Kidney epithelial cell (primary cell): ENCODE data around the gene SNTG2. TPM values are rescaled to one million over a fixed set of nuclear protein-coding genes. Genes with fewer than 3 reads are reported as not detected.

Experiments
- DNase-seq: peaks from one replicate; pipeline ENCODE4 v3.0.0-alpha.2; 2010; ENCODE audit warnings: low read depth
- H3K27me3 ChIP-seq: 2 replicates; pipeline ENCODE4 v1.6.0; 2011; ENCODE audit warnings: low read length; ENCODE audit not compliant: control insufficient read depth, insufficient read depth
- H3K36me3 ChIP-seq: 2 replicates; pipeline ENCODE4 v1.5.1; 2011; ENCODE audit warnings: low read length; ENCODE audit not compliant: control insufficient read depth, insufficient read depth
- H3K4me3 ChIP-seq: 2 replicates; pipeline ENCODE4 v1.5.1; 2011; ENCODE audit warnings: low read depth, mild to moderate bottlenecking, control low read depth, low read length
- CTCF ChIP-seq: IDR thresholded peaks from 2 replicates; pipeline ENCODE4 v1.5.1; 2011; ENCODE audit warnings: mild to moderate bottlenecking, moderate library complexity, low read length, control low read depth, inconsistent platforms; ENCODE audit not compliant: insufficient read depth, poor library complexity, severe bottlenecking
- total RNA-seq: library from RNA; depleted of rRNA; stranded (reverse); fragments of >200 nt; gene quantifications from 2 replicates; pipeline ENCODE4 v1.2.3, GENCODE V29; 2015

Gene SNTG2
- total RNA-seq, 1 donor from 2014 or later, result 0.38 TPM

GRCh38 chr2:1394709-1395408, 444.2 kb downstream of the SNTG2 start:
- TF ChIP-seq CTCF, result no peak
- no peaks in the 10 kb centered on the region for H3K36me3 ChIP-seq
- H3K4me3 ChIP-seq, result no peak overlapping the region
- DNase-seq, result no peak
- H3K27me3 ChIP-seq, result no peaks in the 10 kb centered on the region

GRCh38 chr2:1397350-1397749, 446.7 kb downstream of the SNTG2 start:
- Histone ChIP-seq H3K4me3 (no peak overlapping the region), H3K27me3 (no peaks in the 10 kb centered on the region)

GRCh38 chr2:1398191-1398590, 447.5 kb downstream of the SNTG2 start:
- no peaks in the 10 kb centered on the region for H3K27me3 ChIP-seq
- TF ChIP-seq CTCF, result no peak
- no peak for DNase-seq
- H3K4me3 ChIP-seq, result no peak overlapping the region
- no peaks in the 10 kb centered on the region for H3K36me3 ChIP-seq

More at GRCh38 chr2:1397350-1397749, 446.7 kb downstream of the SNTG2 start:
- no peaks in the 10 kb centered on the region for H3K36me3 ChIP-seq
- DNase-seq, result no peak
- TF ChIP-seq CTCF, result no peak

GRCh38 chr2:1400943-1401735, 450.5 kb downstream of the SNTG2 start:
- no peak overlapping the region for H3K4me3 ChIP-seq
- no peak for DNase-seq
- no peaks in the 10 kb centered on the region for H3K27me3 ChIP-seq
- H3K36me3 ChIP-seq, result no peaks in the 10 kb centered on the region
- no peak for TF ChIP-seq CTCF

GRCh38 chr2:1402064-1402463, 451.4 kb downstream of the SNTG2 start:
- DNase-seq, result no peak
- Histone ChIP-seq H3K27me3 (no peaks in the 10 kb centered on the region), H3K4me3 (no peak overlapping the region), H3K36me3 (no peaks in the 10 kb centered on the region)
- no peak for TF ChIP-seq CTCF
